Activated CD4-positive, alpha-beta memory T cell treated with anti-CD3 and anti-CD28 coated beads, Interleukin-2, amount 10 ng/mL, durations not matched to agents 7 days and 5 days (primary cell): ENCODE data around the gene SH3TC1. TPM values are rescaled to one million over a fixed set of nuclear protein-coding genes. Genes with fewer than 3 reads are reported as not detected.

ENCODE experiments used
- CTCF ChIA-PET: fragments of 350-600 bp; sonication (Branson Sonifier 250); formaldehyde crosslinking; loops from one replicate; lab custom pipeline; 2021; ENCODE audit warnings: antibody characterized with exemption, inconsistent platforms; lab: Charles Lee
- POLR2A ChIA-PET: fragments of 350-600 bp; sonication (Branson Sonifier 250); formaldehyde crosslinking; loops from one replicate; lab custom pipeline; 2021; ENCODE audit warnings: antibody characterized with exemption; lab: Charles Lee
- DNase-seq: peaks from one replicate; pipeline ENCODE4 v3.0.0-alpha.2; 2020
- H3K27ac Mint-ChIP-seq: one replicate; pipeline ENCODE4 v1.8.0; 2021; ENCODE audit warnings: mild to moderate bottlenecking, mixed read lengths
- H3K27me3 Mint-ChIP-seq: one replicate; pipeline ENCODE4 v1.8.0; 2021; ENCODE audit warnings: mixed read lengths
- H3K36me3 Mint-ChIP-seq: one replicate; pipeline ENCODE4 v1.8.0; 2021; ENCODE audit warnings: low read depth, mixed read lengths
- H3K4me1 Mint-ChIP-seq: one replicate; pipeline ENCODE4 v1.8.0; 2021; ENCODE audit warnings: mixed read lengths
- H3K4me3 Mint-ChIP-seq: one replicate; pipeline ENCODE4 v1.8.0; 2021; ENCODE audit warnings: mild to moderate bottlenecking, mixed read lengths
- H3K9me3 Mint-ChIP-seq: one replicate; pipeline ENCODE4 v1.8.0; 2021; ENCODE audit warnings: mixed read lengths
- total RNA-seq, 2 experiments: library from RNA; stranded (reverse); gene quantifications; one replicate each; pipeline ENCODE4 v1.2.3, GENCODE V29; 2021

The SH3TC1 gene
- total RNA-seq, 2 experiments from 2014 or later: 16.8 to 19.5 TPM

DNA sequence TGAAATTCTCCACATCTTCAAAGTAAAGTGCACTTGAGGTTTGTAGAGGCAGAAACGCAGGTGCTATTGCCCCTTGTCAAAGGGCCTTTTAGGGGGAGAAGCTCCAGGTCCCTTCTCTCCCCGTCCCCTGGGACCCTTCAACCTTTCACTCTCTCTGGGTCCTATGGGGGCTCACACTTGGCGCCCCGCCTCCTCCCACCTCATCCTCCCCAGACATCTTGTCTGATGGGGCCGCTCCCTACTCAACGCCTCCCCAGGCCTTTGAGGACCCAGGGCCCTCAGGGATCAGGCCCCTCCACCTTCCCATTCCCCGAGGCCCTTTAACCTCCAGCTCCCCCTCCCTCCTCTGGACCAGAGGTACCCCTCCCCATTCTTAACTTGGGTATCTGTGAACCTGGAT is 69.1 kb downstream of the SH3TC1 start:
- H3K36me3 Mint-ChIP-seq: no peaks in the 10 kb centered on the region
- ChIA-PET POLR2A (interaction anchor here (0.6 kb wide), 1 partner anchor 39 kb away, joined by 3 read pairs; no protein-coding TSS in a partner anchor), CTCF (interaction anchor here (1.4 to 2.4 kb wide), 3 partner anchors 26 to 135 kb away, joined by 3 to 11 read pairs (median 8); no protein-coding TSS in a partner anchor)
- no peak for DNase-seq
- peaks cover 17% of the 10 kb centered on the region for H3K27me3 Mint-ChIP-seq
- H3K4me1 Mint-ChIP-seq: no peaks in the 10 kb centered on the region
- no peak overlapping the region for H3K4me3 Mint-ChIP-seq
- no peaks in the 10 kb centered on the region for H3K9me3 Mint-ChIP-seq
- no peak overlapping the region for H3K27ac Mint-ChIP-seq

DNA sequence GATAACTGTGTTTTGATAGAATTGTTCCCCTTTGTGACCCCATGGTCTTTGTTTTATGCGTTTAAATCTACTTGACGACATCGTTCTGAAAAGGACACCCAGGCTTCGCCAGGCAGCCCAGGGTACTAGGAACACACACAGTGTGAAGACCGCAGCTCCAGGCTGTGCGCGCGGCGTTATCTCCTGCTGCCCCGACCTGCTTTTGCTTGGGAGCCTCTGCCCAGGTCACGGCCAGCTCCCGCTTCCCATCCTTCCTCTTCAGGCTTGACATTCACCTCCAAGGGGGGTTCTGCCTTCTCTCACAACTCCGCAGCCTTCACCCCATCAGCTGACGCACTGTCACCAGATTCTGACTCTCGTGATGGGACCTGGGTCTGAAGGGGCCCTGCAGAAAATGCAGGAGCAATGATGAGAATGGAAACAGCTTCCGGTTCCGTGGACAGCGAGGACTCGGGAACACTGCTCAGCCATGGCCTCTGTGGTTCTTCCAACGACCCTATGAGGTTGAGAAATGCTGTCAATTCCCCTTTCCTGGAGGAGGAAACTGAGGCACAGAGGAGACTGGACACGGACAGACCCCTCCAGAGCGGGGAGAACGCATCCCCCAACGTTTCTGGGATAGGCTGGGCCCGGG is 69.9 kb downstream of the SH3TC1 start:
- POLR2A ChIA-PET: no interaction called here
- CTCF ChIA-PET: no interaction called here
- H3K4me1 Mint-ChIP-seq: no peaks in the 10 kb centered on the region
- H3K27ac Mint-ChIP-seq: no peak overlapping the region
- H3K9me3 Mint-ChIP-seq: no peaks in the 10 kb centered on the region
- H3K27me3 Mint-ChIP-seq: peaks cover 17% of the 10 kb centered on the region
- DNase-seq: no peak
- no peak overlapping the region for H3K4me3 Mint-ChIP-seq
- H3K36me3 Mint-ChIP-seq: no peaks in the 10 kb centered on the region

DNA sequence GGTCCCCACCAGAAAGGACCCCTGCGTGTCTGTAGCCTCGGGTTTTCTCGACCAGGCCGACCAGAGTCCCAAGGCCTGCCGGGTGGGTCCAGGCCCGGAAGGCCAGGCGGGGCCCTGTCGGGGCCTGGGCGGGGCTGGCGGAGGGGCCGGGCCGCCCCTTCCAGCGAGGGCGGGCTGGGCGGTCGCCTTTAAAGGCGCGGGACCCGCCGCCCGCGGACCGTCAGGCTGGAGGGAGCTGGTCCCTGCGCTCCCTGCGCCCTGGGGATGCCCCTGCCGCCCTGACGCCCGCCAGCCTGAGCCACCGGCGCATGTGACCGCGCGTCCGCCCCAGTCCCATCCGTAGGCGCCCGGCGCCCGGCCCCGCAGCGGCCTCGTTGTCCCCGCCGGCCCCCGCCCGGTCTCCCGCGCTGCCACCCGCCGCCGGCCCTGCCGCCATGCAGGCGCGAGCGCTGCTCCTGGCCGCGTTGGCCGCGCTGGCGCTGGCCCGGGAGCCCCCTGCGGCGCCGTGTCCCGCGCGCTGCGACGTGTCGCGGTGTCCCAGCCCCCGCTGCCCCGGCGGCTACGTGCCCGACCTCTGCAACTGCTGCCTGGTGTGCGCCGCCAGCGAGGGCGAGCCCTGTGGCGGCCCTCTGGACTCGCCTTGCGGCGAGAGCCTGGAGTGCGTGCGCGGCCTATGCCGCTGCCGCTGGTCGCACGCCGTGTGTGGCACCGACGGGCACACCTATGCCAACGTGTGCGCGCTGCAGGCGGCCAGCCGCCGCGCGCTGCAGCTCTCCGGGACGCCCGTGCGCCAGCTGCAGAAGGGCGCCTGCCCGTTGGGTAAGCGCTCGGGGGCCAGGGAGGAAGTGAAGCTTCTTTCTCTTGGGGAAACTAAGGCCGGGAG is 70.7 kb downstream of the SH3TC1 start, which contains the start of gene HTRA3:
HTRA3 (plus strand) TSS at position 220 of the 883 bp plus-strand sequence; CDS start at position 435, 215 bp downstream.
- ChIA-PET POLR2A (no interaction called here), CTCF (no interaction called here)
- no peak for DNase-seq
- H3K4me3 Mint-ChIP-seq: no peak within 1 kb of the TSS
- H3K9me3 Mint-ChIP-seq: no peaks in the 10 kb centered on the region
- H3K36me3 Mint-ChIP-seq: no peaks in the 10 kb centered on the region
- no peak within 1 kb of the TSS for H3K27ac Mint-ChIP-seq
- no peaks in the 10 kb centered on the region for H3K4me1 Mint-ChIP-seq
- peaks cover 17% of the 10 kb centered on the region for H3K27me3 Mint-ChIP-seq

DNA sequence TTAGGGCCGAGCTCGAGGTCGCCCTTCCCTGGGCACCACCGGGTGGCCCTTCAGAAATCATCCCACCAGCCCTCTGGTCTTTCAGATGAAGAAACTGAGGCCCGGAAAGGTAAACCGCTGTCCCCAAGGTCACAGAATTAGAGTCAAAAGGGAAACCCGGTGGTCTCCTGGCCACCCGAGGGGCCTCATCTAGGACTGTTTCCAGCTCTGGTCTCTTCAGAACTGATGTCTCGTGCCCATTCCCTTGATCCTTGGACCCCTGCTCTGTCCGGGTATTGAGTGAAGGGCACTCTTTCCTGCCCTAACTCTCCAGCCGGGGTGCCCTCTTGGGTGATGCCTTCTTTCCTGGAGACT is 71.3 kb downstream of the SH3TC1 start:
- Mint-ChIP-seq H3K4me3 (no peak overlapping the region), H3K4me1 (no peaks in the 10 kb centered on the region), H3K9me3 (no peaks in the 10 kb centered on the region), H3K27me3 (peaks cover 17% of the 10 kb centered on the region), H3K27ac (no peak overlapping the region), H3K36me3 (no peaks in the 10 kb centered on the region)
- CTCF ChIA-PET: no interaction called here
- POLR2A ChIA-PET: no interaction called here
- DNase-seq: no peak

DNA sequence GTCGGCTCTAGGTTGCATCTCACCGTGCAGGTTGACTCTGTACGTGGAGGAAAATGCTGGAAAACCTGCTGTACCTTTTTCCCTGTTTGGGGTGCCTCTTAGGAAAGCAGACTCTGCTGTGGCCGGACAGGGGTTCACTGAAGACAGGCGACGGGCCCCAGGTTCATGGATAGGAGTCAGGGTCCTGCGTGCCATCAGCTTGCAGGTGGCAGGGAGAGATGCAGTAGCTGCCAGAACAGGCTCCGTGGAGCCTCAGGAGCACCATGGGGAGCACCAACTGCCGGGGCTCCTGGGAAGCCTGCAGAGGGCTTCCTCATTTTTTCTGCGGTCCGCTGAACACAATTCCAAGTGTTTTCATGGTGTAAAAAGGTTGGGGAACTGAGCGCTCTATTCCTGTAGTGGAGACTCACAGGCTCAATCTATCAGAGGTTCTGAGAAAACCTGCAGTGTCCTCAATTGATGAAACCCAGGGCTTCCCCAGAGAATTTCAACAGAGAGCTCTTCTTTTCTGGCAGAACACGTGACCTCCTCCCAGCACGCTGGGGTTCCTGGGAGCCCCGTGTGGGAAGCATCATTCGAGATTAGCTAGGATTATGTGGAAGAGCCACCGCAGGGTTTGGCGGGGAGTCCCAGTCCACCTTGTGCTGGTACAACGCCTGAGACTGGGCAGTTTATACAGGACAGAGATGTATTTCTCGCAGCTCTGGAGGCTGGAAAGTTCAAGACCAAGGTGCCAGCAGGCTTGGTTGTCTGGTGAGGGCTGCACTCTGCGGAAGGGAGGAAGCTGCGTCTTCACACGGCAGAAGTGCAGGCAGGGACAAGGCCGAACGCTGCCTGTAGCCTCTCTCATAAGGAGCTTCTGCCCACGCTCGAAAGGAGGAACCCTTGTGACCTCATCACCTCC is 72.1 kb downstream of the SH3TC1 start:
- Mint-ChIP-seq H3K27ac (no peak overlapping the region), H3K9me3 (no peaks in the 10 kb centered on the region), H3K4me3 (no peak overlapping the region), H3K4me1 (no peaks in the 10 kb centered on the region), H3K27me3 (peaks cover 17% of the 10 kb centered on the region), H3K36me3 (no peaks in the 10 kb centered on the region)
- POLR2A ChIA-PET: no interaction called here
- DNase-seq: no peak
- CTCF ChIA-PET: no interaction called here

DNA sequence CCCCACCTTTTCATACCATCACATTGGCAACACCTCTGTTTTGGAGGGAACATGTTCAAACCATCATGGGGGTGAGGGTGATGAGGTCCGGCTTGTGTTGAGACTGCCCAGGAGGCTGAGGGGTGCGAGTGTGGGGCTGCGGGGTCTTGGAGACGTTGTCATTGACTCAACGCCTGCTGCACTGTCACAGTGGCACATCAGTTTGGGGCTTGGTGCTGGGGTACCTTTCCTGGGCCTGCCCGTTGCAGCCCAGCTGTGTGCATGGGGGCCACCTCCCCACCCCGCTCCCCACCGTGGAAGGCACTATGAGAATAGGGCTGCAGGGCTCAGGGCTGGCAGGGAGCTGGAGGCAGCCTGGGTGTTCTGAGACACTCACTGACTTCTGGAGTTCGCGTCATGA is 72.7 kb downstream of the SH3TC1 start:
- CTCF ChIA-PET: no interaction called here
- no peaks in the 10 kb centered on the region for H3K36me3 Mint-ChIP-seq
- H3K9me3 Mint-ChIP-seq: no peaks in the 10 kb centered on the region
- H3K27ac Mint-ChIP-seq: no peak overlapping the region
- H3K4me3 Mint-ChIP-seq: no peak overlapping the region
- H3K27me3 Mint-ChIP-seq: peaks cover 17% of the 10 kb centered on the region
- DNase-seq: no peak
- H3K4me1 Mint-ChIP-seq: no peaks in the 10 kb centered on the region
- POLR2A ChIA-PET: no interaction called here

DNA sequence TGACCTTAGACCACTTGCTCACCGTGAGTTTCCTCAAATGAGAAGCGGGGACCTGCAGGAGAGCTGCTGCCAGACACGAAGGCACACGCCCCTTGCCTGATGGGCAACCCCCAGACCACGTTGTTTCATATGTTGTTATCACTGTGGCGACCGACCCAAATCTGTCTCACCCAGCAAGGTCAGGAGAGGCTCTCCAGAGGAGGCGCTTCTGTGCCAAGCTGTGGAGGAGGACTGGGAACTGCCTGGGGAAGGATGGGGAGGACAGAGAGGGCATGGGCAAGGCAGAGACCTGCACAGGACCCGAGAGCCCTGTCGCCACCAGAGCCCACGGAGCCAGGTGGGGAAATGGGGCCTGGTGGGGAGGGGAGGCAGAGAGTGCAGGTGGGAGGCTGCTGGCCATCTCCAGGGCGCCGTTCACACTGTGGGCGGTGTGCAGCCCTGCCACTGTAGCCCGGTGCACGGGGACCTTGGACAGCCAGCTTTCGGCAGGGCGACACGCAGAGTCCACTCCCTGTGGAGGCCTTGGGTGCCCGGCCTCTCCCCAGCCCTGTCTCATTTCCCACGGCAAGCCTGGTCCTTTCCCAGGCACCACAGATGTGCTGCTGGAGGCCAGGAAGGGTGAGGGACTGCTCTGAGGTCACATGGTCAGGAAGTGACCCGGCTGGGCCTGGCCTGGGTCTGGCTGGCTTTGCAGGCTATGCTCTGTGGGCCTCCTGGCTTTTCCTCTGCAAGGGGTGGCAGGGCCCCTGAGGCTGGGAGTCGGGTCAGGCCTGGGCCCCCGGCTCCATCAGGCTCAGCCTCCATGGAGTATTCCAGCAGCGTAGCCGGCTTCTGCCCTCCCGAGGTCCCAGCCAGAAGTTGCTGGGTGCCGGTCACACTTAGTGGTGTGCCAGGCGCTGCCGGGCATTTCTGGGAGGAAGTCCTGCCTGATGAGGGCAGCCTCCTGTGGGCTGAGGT is 73.7 kb downstream of the SH3TC1 start:
- Mint-ChIP-seq H3K27ac (no peak overlapping the region), H3K4me3 (no peak overlapping the region), H3K36me3 (no peaks in the 10 kb centered on the region), H3K9me3 (no peaks in the 10 kb centered on the region), H3K27me3 (peaks cover 17% of the 10 kb centered on the region), H3K4me1 (no peaks in the 10 kb centered on the region)
- ChIA-PET POLR2A (no interaction called here), CTCF (no interaction called here)
- DNase-seq: no peak

DNA sequence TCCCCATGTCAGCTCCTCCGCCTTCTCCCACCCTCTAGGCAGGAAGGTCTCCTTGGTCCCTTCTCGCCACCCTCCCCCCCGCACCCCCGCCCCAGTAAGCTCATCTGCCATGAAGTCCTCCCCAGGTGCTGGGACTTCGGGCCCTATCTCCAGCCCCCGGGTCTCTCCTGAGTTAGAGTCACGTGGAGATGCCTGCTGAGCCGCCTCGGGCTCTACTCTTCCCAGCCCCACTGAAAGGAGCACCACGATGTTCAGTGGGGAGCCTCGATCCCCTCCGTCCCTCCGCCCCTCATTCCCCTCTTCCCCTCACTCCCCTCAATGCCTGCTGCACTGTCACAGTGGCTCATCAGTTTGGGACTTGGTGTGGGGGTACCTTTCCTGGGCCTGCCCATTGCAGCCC is 74.4 kb downstream of the SH3TC1 start:
- Mint-ChIP-seq H3K27ac (no peak overlapping the region), H3K4me1 (no peaks in the 10 kb centered on the region), H3K27me3 (peaks cover 14% of the 10 kb centered on the region), H3K9me3 (no peaks in the 10 kb centered on the region), H3K36me3 (no peaks in the 10 kb centered on the region), H3K4me3 (no peak overlapping the region)
- CTCF ChIA-PET: no interaction called here
- DNase-seq: no peak
- POLR2A ChIA-PET: no interaction called here

DNA sequence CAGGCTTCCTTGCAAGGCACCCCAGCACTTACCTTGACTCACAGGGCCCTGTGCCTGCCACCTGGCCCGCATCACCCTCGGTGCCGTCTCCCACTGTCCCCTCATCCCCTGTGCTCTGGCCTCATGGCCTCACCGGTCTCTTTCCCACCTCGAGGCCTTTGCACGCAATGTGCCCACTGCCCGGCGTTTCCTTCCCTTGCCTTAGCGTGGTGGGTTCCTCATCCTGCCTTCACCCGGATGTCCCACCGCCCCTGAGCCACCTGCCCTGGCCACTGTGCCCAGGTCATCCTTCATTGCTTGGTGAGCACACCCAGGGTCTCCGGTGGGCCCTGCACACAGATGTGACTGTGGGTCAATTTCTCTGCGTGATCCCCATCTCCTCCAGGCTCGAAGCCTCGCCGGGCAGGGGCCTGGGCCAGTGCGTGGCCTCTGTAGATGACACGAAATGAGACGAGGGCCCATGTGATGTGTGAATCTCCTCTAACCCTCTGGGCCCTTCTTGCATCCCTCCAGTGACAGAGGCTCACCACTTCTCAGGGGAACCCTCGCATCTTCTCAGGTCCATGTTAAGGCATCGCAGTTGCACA is 75.1 kb downstream of the SH3TC1 start:
- no peaks in the 10 kb centered on the region for H3K9me3 Mint-ChIP-seq
- POLR2A ChIA-PET: no interaction called here
- H3K4me1 Mint-ChIP-seq: no peaks in the 10 kb centered on the region
- H3K4me3 Mint-ChIP-seq: no peak overlapping the region
- H3K27me3 Mint-ChIP-seq: peaks cover 7% of the 10 kb centered on the region
- CTCF ChIA-PET: no interaction called here
- no peaks in the 10 kb centered on the region for H3K36me3 Mint-ChIP-seq
- H3K27ac Mint-ChIP-seq: no peak overlapping the region
- DNase-seq: no peak

DNA sequence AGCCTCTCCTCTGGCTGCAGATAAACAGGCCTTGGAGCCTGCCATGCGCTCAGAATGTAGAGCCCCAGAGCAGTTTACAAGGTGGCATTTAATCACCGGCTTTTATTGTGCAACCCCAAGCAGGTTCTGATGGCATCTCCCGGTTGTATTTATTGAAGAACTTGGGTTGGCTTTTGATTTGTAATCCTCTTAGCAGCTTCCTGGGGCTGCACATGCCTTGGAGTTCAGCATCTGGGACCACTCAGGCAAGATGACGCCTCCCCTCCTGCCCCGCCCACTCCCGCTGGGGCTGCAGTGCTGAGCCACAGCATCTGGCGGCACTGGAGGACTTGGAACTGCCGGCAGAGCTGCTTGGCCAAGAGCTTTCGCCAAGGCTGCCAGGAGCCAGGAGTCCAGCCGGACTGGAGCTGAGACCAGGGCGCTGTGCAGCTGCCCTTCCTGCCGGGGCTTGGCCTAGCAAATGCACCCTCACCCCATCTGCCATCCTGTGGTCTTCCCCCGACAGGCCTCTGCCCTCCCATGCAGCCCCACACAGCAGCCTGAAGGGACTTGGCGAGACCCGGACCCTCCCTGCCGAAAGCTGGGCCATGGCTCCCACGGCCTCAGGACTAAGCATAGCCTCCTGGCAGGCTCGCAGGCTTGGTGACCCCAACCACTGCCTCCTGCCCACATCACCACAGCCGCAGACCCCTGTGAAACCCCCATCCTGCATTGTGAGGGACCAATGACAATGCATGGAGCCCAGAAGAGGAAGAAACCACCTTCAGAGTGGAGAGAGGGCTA is 75.9 kb downstream of the SH3TC1 start:
- Mint-ChIP-seq H3K27ac (no peak overlapping the region), H3K4me3 (no peak overlapping the region), H3K36me3 (no peaks in the 10 kb centered on the region), H3K27me3 (peaks cover 6% of the 10 kb centered on the region), H3K4me1 (no peaks in the 10 kb centered on the region), H3K9me3 (no peaks in the 10 kb centered on the region)
- no peak for DNase-seq
- CTCF ChIA-PET: no interaction called here
- POLR2A ChIA-PET: no interaction called here

DNA sequence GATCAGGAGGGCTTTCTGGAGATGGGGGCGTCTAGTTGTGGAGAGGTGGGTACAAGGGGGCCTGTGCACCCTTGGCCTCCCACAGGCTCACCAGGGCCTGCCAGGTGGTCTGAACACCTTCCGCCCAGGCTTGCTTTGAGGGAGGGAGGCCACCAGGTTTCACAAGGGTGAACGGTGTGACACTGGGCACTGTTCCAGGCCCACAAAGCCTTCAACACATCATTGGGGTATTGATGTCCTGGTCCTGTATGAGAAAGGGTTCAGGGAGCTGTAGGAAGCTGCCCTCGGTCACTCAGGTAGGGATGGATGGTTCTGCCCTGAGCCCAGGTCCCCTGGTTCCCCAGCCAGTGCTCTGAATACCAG is 76.4 kb downstream of the SH3TC1 start:
- H3K9me3 Mint-ChIP-seq: no peaks in the 10 kb centered on the region
- ChIA-PET POLR2A (no interaction called here), CTCF (no interaction called here)
- DNase-seq: no peak
- no peak overlapping the region for H3K4me3 Mint-ChIP-seq
- peaks cover 4% of the 10 kb centered on the region for H3K27me3 Mint-ChIP-seq
- no peak overlapping the region for H3K27ac Mint-ChIP-seq
- no peaks in the 10 kb centered on the region for H3K36me3 Mint-ChIP-seq
- H3K4me1 Mint-ChIP-seq: no peaks in the 10 kb centered on the region
